HFF-Myc (cell line): ENCODE measurements around the gene TCEA2.

Source experiments
- DNase-seq: peaks from one replicate; pipeline ENCODE4 v3.0.0-alpha.2; 2011; ENCODE audit warnings: low read depth; ENCODE audit errors: extremely low read depth
- H3K4me3 ChIP-seq: replicated peaks from 2 replicates; pipeline ENCODE4 v1.5.1; 2011; ENCODE audit warnings: low read depth, mild to moderate bottlenecking, control low read depth, low read length
- CTCF ChIP-seq: IDR thresholded peaks from 2 replicates; pipeline ENCODE4 v1.5.1; 2012; ENCODE audit warnings: mild to moderate bottlenecking, low read depth, low read length, control low read depth; ENCODE audit errors: missing control alignments

TCEA2 gene

GRCh38 chr20:64030371-64031134 lies 32.4 kb upstream of the TCEA2 start:
- DNase-seq = no peak
- TF ChIP-seq CTCF = no peak
- H3K4me3 ChIP-seq = no peak overlapping the region

- TF ChIP-seq CTCF = no peak
- H3K4me3 ChIP-seq = no peak overlapping the region
- no peak for DNase-seq
Measured at GRCh38 chr20:64031822-64032314, 31.1 kb upstream of the TCEA2 start.

- no peak for TF ChIP-seq CTCF
- DNase-seq = no peak
- no peak overlapping the region for H3K4me3 ChIP-seq
Measured at GRCh38 chr20:64032706-64033624, 30.0 kb upstream of the TCEA2 start.

GRCh38 chr20:64033981-64034493 lies 29.0 kb upstream of the TCEA2 start:
- no peak for DNase-seq
- no peak overlapping the region for H3K4me3 ChIP-seq
- TF ChIP-seq CTCF = no peak

GRCh38 chr20:64035066-64035932 lies 27.7 kb upstream of the TCEA2 start:
- H3K4me3 ChIP-seq = no peak overlapping the region
- no peak for TF ChIP-seq CTCF
- no peak for DNase-seq

GRCh38 chr20:64035933-64036345 lies 27.1 kb upstream of the TCEA2 start, which contains the start of gene C20orf204:
C20orf204 (plus strand) TSS chr20:64036182; CDS start chr20:64036324, 142 bp downstream.
- H3K4me3 ChIP-seq = no peak within 1 kb of the TSS
- no peak for DNase-seq
- no peak for TF ChIP-seq CTCF
